Measurements from ENCODE around the gene CA12.

- TF ChIP-seq, protein P1, sequence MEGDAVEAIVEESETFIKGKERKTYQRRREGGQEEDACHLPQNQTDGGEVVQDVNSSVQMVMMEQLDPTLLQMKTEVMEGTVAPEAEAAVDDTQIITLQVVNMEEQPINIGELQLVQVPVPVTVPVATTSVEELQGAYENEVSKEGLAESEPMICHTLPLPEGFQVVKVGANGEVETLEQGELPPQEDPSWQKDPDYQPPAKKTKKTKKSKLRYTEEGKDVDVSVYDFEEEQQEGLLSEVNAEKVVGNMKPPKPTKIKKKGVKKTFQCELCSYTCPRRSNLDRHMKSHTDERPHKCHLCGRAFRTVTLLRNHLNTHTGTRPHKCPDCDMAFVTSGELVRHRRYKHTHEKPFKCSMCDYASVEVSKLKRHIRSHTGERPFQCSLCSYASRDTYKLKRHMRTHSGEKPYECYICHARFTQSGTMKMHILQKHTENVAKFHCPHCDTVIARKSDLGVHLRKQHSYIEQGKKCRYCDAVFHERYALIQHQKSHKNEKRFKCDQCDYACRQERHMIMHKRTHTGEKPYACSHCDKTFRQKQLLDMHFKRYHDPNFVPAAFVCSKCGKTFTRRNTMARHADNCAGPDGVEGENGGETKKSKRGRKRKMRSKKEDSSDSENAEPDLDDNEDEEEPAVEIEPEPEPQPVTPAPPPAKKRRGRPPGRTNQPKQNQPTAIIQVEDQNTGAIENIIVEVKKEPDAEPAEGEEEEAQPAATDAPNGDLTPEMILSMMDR (IDR thresholded peaks at IDR 0.05), result no peak
- TF ChIP-seq POLR2A (IDR thresholded peaks at IDR 0.05) (no peak), POLR2AphosphoS5 (IDR thresholded peaks at IDR 0.05; ENCODE audit: insufficient read depth in 1 of 2, low read depth in 1 of 2) (no peak)
Measured at GRCh38 chr15:63384906-63385305, 3.3 kb upstream of the CA12 start.

Measured in vagina (tissue), 2 donors.